Head of caudate nucleus (tissue), 42 donors: ENCODE results near the gene RTEL1.
"Not testable (repeated sequence)": the region's sequence is repeated elsewhere in the genome, so short reads cannot be mapped to it uniquely, and the experiment has no call there.

Experiments used
- DNase-seq, 42 donors: peaks; one replicate each; pipeline versions ENCODE4 v3.0.0 to v3.0.0-alpha.2; 2020 to 2021; ENCODE audit warnings: mixed read lengths in 7 of 42
- intact Hi-C: fragments of 100-400 bp; cut with DNase I; formaldehyde crosslinking; loops from one replicate; pipeline ENCODE4 v1.15.0; 2022

RTEL1 gene

GRCh38 chr20:63702751-63703470 is 44.8 kb downstream of the RTEL1 start:
- peak in 2 of 42 donors; percentile 8 to 30 for DNase-seq
- intact Hi-C loops = no loop called here

- peak in 1 of 42 donors; percentile 8 for DNase-seq
- intact Hi-C loops = no loop called here
Observed at GRCh38 chr20:63703471-63703975, 45.4 kb downstream of the RTEL1 start.

GRCh38 chr20:63703976-63704748 is 46.0 kb downstream of the RTEL1 start:
- intact Hi-C loops = no loop called here
- DNase-seq = peak in 1 of 42 donors; percentile 33

- peak in 1 of 42 donors; percentile 11 for DNase-seq
Observed at GRCh38 chr20:63704749-63705117, 46.6 kb downstream of the RTEL1 start.

GRCh38 chr20:63705232-63706026 is 47.3 kb downstream of the RTEL1 start:
- intact Hi-C loops = loop anchor here (5.0 kb wide), 1 partner anchor 48 kb away; the partner anchor contains the start of gene RTEL1
- no peak for DNase-seq

More at GRCh38 chr20:63704749-63705117, 46.6 kb downstream of the RTEL1 start:
- intact Hi-C loops = loop anchor here (5.0 kb wide), 1 partner anchor 47 kb away; the partner anchor contains the start of gene RTEL1

GRCh38 chr20:63706027-63706695 is 48.0 kb downstream of the RTEL1 start:
- DNase-seq = no peak
- intact Hi-C loops = loop anchor here (5.0 kb wide), 1 partner anchor 49 kb away; the partner anchor contains the start of gene RTEL1

GRCh38 chr20:63706852-63707557 is 48.9 kb downstream of the RTEL1 start:
- intact Hi-C loops = loop anchor here (5.0 kb wide), 1 partner anchor 50 kb away; the partner anchor contains the start of gene RTEL1
- DNase-seq = peak in 41 of 42 donors; percentile 43 to 87 (median 70)

GRCh38 chr20:63707558-63708300 is 49.6 kb downstream of the RTEL1 start, which contains the start of the genes ARFRP1 and ZGPAT:
ARFRP1 (minus strand) TSS chr20:63707976; CDS start chr20:63707091, 885 bp downstream.
ZGPAT (plus strand) TSS chr20:63708039; CDS start chr20:63708581, 542 bp downstream.
- intact Hi-C loops = loop anchor here (5.0 kb wide), 1 partner anchor 50 kb away; the partner anchor contains the start of gene RTEL1
- DNase-seq = peak; percentile 80 to 98 (median 95)

GRCh38 chr20:63708301-63709148 is 50.4 kb downstream of the RTEL1 start:
- peak in 1 of 42 donors; percentile 17 for DNase-seq
- intact Hi-C loops = loop anchor here (5.0 kb wide), 1 partner anchor 51 kb away; the partner anchor contains the start of gene RTEL1

GRCh38 chr20:63709149-63709527 is 51.0 kb downstream of the RTEL1 start:
- no peak for DNase-seq

GRCh38 chr20:63711085-63711645 is 53.1 kb downstream of the RTEL1 start:
- intact Hi-C loops = no loop called here
- no peak for DNase-seq

More at GRCh38 chr20:63709149-63709527, 51.0 kb downstream of the RTEL1 start:
- intact Hi-C loops = loop anchor here (5.0 kb wide), 1 partner anchor 52 kb away; the partner anchor contains the start of gene RTEL1

- DNase-seq = no peak
- intact Hi-C loops = no loop called here
Observed at GRCh38 chr20:63712191-63712590, 54.1 kb downstream of the RTEL1 start.

GRCh38 chr20:63714858-63715257 is 56.7 kb downstream of the RTEL1 start:
- intact Hi-C loops = no loop called here
- DNase-seq = no peak

- DNase-seq = no peak
- intact Hi-C loops = no loop called here
Observed at GRCh38 chr20:63718996-63719395, 60.9 kb downstream of the RTEL1 start.

GRCh38 chr20:63722967-63723622 is 65.0 kb downstream of the RTEL1 start:
- intact Hi-C loops, DNase-seq: not testable (repeated sequence)
